ENCODE data around the gene ENGASE. TPM values are rescaled to one million over a fixed set of nuclear protein-coding genes. Genes with fewer than 3 reads are reported as not detected.

Gene ENGASE
- total RNA-seq, 1 experiment from 2014 or later: 34.5 TPM

DNA sequence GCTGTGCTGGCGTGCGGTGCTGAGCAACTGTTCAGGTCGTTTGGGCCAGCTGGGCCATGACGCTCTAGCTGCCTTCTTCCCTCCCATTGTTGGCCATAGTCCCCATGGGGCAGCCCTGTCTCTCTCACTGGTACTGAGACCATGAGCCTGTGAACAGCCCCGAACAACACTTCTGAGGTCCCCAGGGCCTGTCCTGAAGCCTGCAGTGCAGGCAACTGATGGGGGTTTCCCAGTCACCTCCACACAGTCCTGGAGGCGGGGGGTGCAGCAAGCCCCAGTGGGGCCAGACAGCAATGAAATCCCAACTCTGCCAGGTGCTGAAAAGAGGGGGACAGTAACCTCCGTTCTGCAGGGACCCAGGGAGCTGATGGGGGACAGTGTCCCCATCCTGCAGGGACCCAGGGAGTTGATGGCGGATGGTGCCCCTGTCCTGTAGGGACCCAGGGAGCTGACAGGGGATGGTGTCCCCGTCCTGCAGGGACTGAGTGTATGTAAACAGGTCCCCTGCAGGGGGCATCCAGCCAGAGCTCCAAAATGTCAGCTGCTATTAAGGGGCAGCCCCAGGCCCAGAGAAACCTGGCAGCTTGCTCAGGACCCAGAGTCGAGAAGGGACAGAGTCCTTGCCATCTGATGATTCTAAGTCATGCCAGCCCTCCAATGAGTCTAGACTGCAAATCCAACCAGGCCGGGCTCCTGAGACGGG is 30.4 kb downstream of the ENGASE start:
- H3K9me3 ChIP-seq (ENCODE audit: low read length): no peaks in the 10 kb centered on the region
- H2AFZ ChIP-seq (ENCODE audit: low read length): no peak overlapping the region
- H3K27me3 ChIP-seq (ENCODE audit: low read length): peaks cover 44% of the 10 kb centered on the region
- CTCF ChIA-PET: interaction anchor here (0.5 kb wide), 1 partner anchor 63 kb away, joined by 4 read pairs; no protein-coding TSS in a partner anchor
- BruUV-seq (replicated peaks): no TSS peak
- H3K27ac ChIP-seq (ENCODE audit: low read length): no peak overlapping the region
- H3K36me3 ChIP-seq (ENCODE audit: low read depth, low read length): no peaks in the 10 kb centered on the region
- H3F3A ChIP-seq (ENCODE audit: low read length, unreplicated experiment): no peaks in the 10 kb centered on the region
- no peaks in the 10 kb centered on the region for H3K79me2 ChIP-seq (ENCODE audit: low read length)
- no peaks in the 10 kb centered on the region for H4K20me1 ChIP-seq (ENCODE audit: low read length)
- no peak overlapping the region for H3K4me3 ChIP-seq (ENCODE audit: low read length)
- no peaks in the 10 kb centered on the region for H3K4me1 ChIP-seq (ENCODE audit: insufficient read depth, low read length)
- intact Hi-C loops (cut with micrococcal nuclease): no loop called here
- DNase-seq (no peak), ATAC-seq (no peak)
- no peak overlapping the region for H3K9ac ChIP-seq (ENCODE audit: low read length)
- H3K4me2 ChIP-seq (ENCODE audit: low read length): no peak overlapping the region
- no peaks in the 10 kb centered on the region for H3K9me2 ChIP-seq (replicated peaks; ENCODE audit: low read length)
- no peak for TF ChIP-seq EZH2 (IDR thresholded peaks at IDR 0.05; ENCODE audit: low read length, unreplicated experiment)
- TF ChIP-seq, protein P1, sequence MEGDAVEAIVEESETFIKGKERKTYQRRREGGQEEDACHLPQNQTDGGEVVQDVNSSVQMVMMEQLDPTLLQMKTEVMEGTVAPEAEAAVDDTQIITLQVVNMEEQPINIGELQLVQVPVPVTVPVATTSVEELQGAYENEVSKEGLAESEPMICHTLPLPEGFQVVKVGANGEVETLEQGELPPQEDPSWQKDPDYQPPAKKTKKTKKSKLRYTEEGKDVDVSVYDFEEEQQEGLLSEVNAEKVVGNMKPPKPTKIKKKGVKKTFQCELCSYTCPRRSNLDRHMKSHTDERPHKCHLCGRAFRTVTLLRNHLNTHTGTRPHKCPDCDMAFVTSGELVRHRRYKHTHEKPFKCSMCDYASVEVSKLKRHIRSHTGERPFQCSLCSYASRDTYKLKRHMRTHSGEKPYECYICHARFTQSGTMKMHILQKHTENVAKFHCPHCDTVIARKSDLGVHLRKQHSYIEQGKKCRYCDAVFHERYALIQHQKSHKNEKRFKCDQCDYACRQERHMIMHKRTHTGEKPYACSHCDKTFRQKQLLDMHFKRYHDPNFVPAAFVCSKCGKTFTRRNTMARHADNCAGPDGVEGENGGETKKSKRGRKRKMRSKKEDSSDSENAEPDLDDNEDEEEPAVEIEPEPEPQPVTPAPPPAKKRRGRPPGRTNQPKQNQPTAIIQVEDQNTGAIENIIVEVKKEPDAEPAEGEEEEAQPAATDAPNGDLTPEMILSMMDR (conservative IDR thresholded peaks at IDR 0.05; ENCODE audit: low read depth, low read length): peak; percentile 24; the same call in 1 of the 2 replicates
- POLR2A ChIA-PET (ENCODE audit: unreplicated experiment): no interaction called here

DNA sequence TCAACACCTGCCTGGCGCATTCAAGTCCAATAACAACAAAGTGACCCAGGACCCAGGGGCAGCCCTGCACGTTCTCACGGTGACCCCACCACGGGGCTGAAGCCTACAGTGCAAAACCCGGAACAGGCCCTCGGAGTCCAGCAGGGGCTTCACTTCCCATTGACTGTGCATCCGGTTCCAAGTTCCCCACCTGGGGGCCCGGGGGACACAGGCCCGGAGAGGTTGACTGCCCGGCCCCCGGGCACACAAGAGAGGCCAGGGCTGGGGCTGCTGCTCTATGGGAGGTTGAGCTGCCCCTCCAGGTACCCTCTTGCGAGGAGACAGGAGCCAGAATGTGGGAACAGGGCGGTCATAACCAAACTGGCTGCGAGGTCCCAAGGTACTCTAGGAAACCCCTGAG is 31.3 kb downstream of the ENGASE start:
- Histone ChIP-seq H3K27ac (ENCODE audit: low read length) (no peak overlapping the region), H3K4me3 (ENCODE audit: low read length) (no peak overlapping the region), H2AFZ (ENCODE audit: low read length) (no peak overlapping the region), H3K9ac (ENCODE audit: low read length) (no peak overlapping the region), H3K4me2 (ENCODE audit: low read length) (no peak overlapping the region), H3F3A (ENCODE audit: low read length, unreplicated experiment) (no peaks in the 10 kb centered on the region), H3K4me1 (ENCODE audit: insufficient read depth, low read length) (no peaks in the 10 kb centered on the region), H3K27me3 (ENCODE audit: low read length) (peaks cover 45% of the 10 kb centered on the region), H3K9me2 (replicated peaks; ENCODE audit: low read length) (no peaks in the 10 kb centered on the region), H3K36me3 (ENCODE audit: low read depth, low read length) (no peaks in the 10 kb centered on the region), H3K9me3 (ENCODE audit: low read length) (no peaks in the 10 kb centered on the region), H3K79me2 (ENCODE audit: low read length) (no peaks in the 10 kb centered on the region), H4K20me1 (ENCODE audit: low read length) (no peaks in the 10 kb centered on the region)
- CTCF ChIA-PET: no interaction called here
- POLR2A ChIA-PET (ENCODE audit: unreplicated experiment): no interaction called here
- DNase-seq (no peak), ATAC-seq (no peak)
- TF ChIP-seq, protein P1 (conservative IDR thresholded peaks at IDR 0.05; ENCODE audit: low read depth, low read length): no peak
- TF ChIP-seq EZH2 (IDR thresholded peaks at IDR 0.05; ENCODE audit: low read length, unreplicated experiment) (no peak), EZH2phosphoT487 (IDR thresholded peaks at IDR 0.05; ENCODE audit: borderline replicate concordance, low read length) (no peak)
- BruUV-seq (replicated peaks): no TSS peak
- intact Hi-C loops (cut with micrococcal nuclease): no loop called here

DNA sequence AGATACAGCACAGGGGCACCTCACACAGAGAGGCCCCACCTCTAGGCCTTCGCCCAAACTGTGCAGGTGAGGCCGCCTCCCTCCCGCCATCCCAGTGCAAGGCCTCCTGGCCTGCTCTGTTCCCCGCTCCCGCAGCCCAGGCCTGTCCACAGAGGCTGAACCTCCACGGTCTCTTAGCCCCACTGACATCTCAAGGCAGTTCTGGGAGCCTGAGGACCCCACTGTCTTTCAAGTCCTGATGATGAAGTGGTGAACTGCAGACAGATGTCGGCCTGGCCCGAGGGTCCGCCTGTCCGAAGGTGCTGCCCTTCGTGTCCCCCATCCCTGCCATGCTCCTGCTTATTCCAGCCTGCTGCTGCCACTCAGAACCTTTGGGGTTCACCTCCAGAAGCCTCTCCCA is 32.3 kb downstream of the ENGASE start:
- Histone ChIP-seq H3K4me1 (ENCODE audit: insufficient read depth, low read length) (no peaks in the 10 kb centered on the region), H3K9me3 (ENCODE audit: low read length) (no peaks in the 10 kb centered on the region), H3K27ac (ENCODE audit: low read length) (no peak overlapping the region), H3K36me3 (ENCODE audit: low read depth, low read length) (no peaks in the 10 kb centered on the region), H3F3A (ENCODE audit: low read length, unreplicated experiment) (no peaks in the 10 kb centered on the region), H4K20me1 (ENCODE audit: low read length) (no peaks in the 10 kb centered on the region), H2AFZ (ENCODE audit: low read length) (no peak overlapping the region), H3K4me2 (ENCODE audit: low read length) (no peak overlapping the region), H3K9me2 (replicated peaks; ENCODE audit: low read length) (no peaks in the 10 kb centered on the region), H3K27me3 (ENCODE audit: low read length) (peaks cover 35% of the 10 kb centered on the region), H3K4me3 (ENCODE audit: low read length) (no peak overlapping the region), H3K9ac (ENCODE audit: low read length) (no peak overlapping the region), H3K79me2 (ENCODE audit: low read length) (no peaks in the 10 kb centered on the region)
- POLR2A ChIA-PET (ENCODE audit: unreplicated experiment): no interaction called here
- intact Hi-C loops (cut with micrococcal nuclease): no loop called here
- TF ChIP-seq EZH2phosphoT487 (IDR thresholded peaks at IDR 0.05; ENCODE audit: borderline replicate concordance, low read length): no peak
- TF ChIP-seq, protein P1 (conservative IDR thresholded peaks at IDR 0.05; ENCODE audit: low read depth, low read length): no peak
- no peak for TF ChIP-seq EZH2 (IDR thresholded peaks at IDR 0.05; ENCODE audit: low read length, unreplicated experiment)
- ATAC-seq (no peak), DNase-seq (no peak)
- CTCF ChIA-PET: no interaction called here
- BruUV-seq (replicated peaks): no TSS peak

Data from PC-3 (cell line).